Lung (tissue), 12 donors: ENCODE measurements around the gene CTNNBL1. TPM values are rescaled to one million over a fixed set of nuclear protein-coding genes. Genes with fewer than 3 reads are reported as not detected.

ENCODE experiments used
- ATAC-seq: fragments of 200-7000 bp; cut with Tn5 transposase; one replicate; pipeline ENCODE4 v1.9.1; 2020; ENCODE audit warnings: moderate number of reproducible peaks; ENCODE audit not compliant: insufficient read depth, low FRiP score
- DNase-seq, 3 donors: peaks; one replicate each; pipeline ENCODE4 v3.0.0-alpha.2; 2013 to 2017
- H3K27ac ChIP-seq, 2 donors: one replicate each; pipeline ENCODE4 v1.5.1; 2013; ENCODE audit warnings: mild to moderate bottlenecking in 2 of 2, moderate library complexity in 2 of 2, control low read depth in 1 of 2, inconsistent platforms in 1 of 2, low read depth in 1 of 2, low read length in 1 of 2
- H3K27me3 ChIP-seq, 3 donors: one replicate each; pipeline ENCODE4 v1.5.1; 2013; ENCODE audit warnings: low read length in 2 of 3; ENCODE audit not compliant: control insufficient read depth in 3 of 3, insufficient read depth in 3 of 3
- H3K36me3 ChIP-seq, 4 donors: one replicate each; pipeline ENCODE4 v1.5.1; 2013; ENCODE audit warnings: low read length in 4 of 4, mild to moderate bottlenecking in 1 of 4, moderate library complexity in 1 of 4; ENCODE audit not compliant: control insufficient read depth in 4 of 4, insufficient read depth in 4 of 4
- H3K4me1 ChIP-seq, 5 donors: one replicate each; pipeline ENCODE4 v1.5.1; 2013; ENCODE audit warnings: low read length in 5 of 5, mild to moderate bottlenecking in 2 of 5, moderate library complexity in 1 of 5; ENCODE audit not compliant: control insufficient read depth in 5 of 5, insufficient read depth in 5 of 5
- H3K4me3 ChIP-seq: one replicate; pipeline ENCODE4 v1.5.1; 2013; ENCODE audit warnings: mild to moderate bottlenecking, control low read depth, moderate library complexity
- H3K9ac ChIP-seq, 2 donors: one replicate each; pipeline ENCODE4 v1.5.1; 2013; ENCODE audit warnings: low read length in 2 of 2, control low read depth in 1 of 2; ENCODE audit not compliant: insufficient read depth in 1 of 2
- H3K9me3 ChIP-seq, 4 donors: one replicate each; pipeline ENCODE4 v1.5.1; 2013; ENCODE audit warnings: low read length in 3 of 4, mild to moderate bottlenecking in 1 of 4, moderate library complexity in 1 of 4; ENCODE audit not compliant: control insufficient read depth in 4 of 4, insufficient read depth in 3 of 4
- CTCF ChIP-seq: IDR thresholded peaks from 2 replicates; pipeline ENCODE4 v1.5.1; 2012; ENCODE audit warnings: mild to moderate bottlenecking; ENCODE audit errors: control extremely low read depth, extremely low read depth
- WGBS, 2 donors: extraction: QIAGEN DNeasy Blood & Tissue Kit; methylation state at CpG; one replicate each; pipeline ENCODE4 v1.1.7; 2013; 5-methylcytosine and 5-hydroxymethylcytosine counted together
- polyA plus RNA-seq, 2 donors: library from polyadenylated mRNA; stranded (reverse); fragments of 200-250 nt; gene quantifications; one replicate each; pipeline ENCODE4 v1.2.1, GENCODE V29; 2013
- total RNA-seq, 2 donors: library from RNA; depleted of rRNA in 1 of 2; stranded (reverse); fragments of >200 nt in 1 of 2; gene quantifications; one replicate each; pipeline ENCODE4 v1.2.1, GENCODE V29; 2014 to 2021
- donor health status: control.
- donor health status: control.
- donor health status: Bipolar disorder and iron deficiency.
- donor health status: healthy.
- donor health status: DM: yes; HTN: yes; CAD: no.

The CTNNBL1 gene
- total and polyA plus RNA-seq, 4 donors: 38.9 to 53.1 (median 49.2) TPM

DNA sequence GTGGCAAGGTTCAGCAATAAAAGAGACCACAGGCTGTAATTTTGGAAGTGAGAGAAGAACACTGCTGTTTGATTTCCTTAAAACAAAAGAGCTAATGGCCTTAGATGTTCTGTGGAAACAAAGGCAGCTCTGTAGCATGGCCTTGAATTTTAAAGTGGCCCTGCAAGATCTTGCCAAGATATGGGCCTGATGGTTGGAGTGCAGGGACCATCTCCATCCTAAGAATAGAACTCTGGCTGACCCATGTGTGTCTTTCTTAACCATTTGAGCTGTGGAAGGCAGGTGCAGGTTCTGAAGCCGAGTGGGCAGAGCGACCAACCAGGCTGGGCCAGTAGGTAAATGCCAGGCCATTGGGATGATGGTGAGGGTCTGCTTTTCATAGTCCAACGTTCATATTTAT lies 135.3 kb downstream of the CTNNBL1 start:
- no peak overlapping the region for H3K9ac ChIP-seq
- H3K9me3 ChIP-seq: no peaks in the 10 kb centered on the region
- no peak overlapping the region for H3K27ac ChIP-seq
- 95 to 98% methylated on average over 3 of the region's 3 CpGs for WGBS, 2 donors
- ATAC-seq (no peak), DNase-seq (no peak)
- H3K27me3 ChIP-seq: no peaks in the 10 kb centered on the region
- H3K36me3 ChIP-seq: peaks cover 0 to 2% (median 0%) of the 10 kb centered on the region in 4 donors
- no peaks in the 10 kb centered on the region for H3K4me1 ChIP-seq
- H3K4me3 ChIP-seq: no peak overlapping the region
- TF ChIP-seq CTCF: no peak

GRCh38 chr20:37833221-37833896 lies 139.5 kb downstream of the CTNNBL1 start:
- DNase-seq (no peak), ATAC-seq (no peak)
- Histone ChIP-seq H3K27me3 (no peaks in the 10 kb centered on the region), H3K36me3 (peaks cover 0 to 2% (median 0%) of the 10 kb centered on the region in 4 donors), H3K4me3 (no peak overlapping the region), H3K27ac (no peak overlapping the region), H3K4me1 (no peaks in the 10 kb centered on the region), H3K9ac (no peak overlapping the region), H3K9me3 (no peaks in the 10 kb centered on the region)
- 92 to 97% methylated on average over 8 of the region's 8 CpGs for WGBS, 2 donors
- TF ChIP-seq CTCF: no peak

DNA sequence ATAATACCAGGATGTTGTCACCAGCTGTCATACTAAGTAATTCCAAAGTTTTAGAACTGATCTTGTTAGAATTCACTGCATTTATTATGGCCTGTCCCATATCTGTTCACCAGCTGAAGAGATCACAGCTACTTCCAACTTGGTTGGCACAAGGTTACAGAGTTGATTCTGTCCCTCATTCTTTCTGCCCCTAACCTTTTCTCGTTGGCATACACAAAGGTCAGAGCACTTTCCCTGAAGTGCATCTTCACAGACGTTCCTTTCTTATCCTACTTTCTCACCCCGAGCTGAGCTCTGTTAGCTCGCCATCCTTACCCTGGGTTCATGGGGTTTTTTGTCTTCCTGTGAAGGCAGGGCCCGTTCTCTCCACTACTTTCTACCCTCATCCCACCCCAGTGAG lies 143.1 kb downstream of the CTNNBL1 start:
- peaks cover 0 to 9% (median 0%) of the 10 kb centered on the region in 5 donors for H3K4me1 ChIP-seq
- no peak for DNase-seq
- TF ChIP-seq CTCF: no peak

DNA sequence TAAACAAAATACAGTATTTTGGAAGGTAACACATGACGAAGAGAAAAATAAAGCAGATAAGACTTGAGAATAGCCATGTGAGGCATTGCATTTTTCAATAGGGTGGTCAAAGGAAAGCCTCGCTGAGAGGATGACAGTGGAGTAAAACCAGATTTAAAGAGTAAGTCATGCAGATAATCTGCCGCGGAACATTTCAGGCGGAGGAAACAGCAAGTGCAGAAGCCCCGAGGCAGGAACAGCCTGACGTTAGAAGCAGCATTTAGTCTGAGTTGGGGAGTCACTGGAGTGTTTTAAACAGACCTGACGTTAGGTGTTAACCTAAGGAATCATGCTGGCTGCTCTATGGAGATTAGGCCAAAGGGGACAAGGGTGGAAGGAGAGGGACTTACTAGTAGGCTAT lies 144.1 kb downstream of the CTNNBL1 start:
- ATAC-seq (no peak), DNase-seq (no peak)
- Histone ChIP-seq H3K9ac (no peak overlapping the region), H3K27me3 (no peaks in the 10 kb centered on the region), H3K4me1 (peaks cover 0 to 9% (median 5%) of the 10 kb centered on the region in 5 donors), H3K4me3 (no peak overlapping the region), H3K9me3 (no peaks in the 10 kb centered on the region), H3K27ac (no peak overlapping the region), H3K36me3 (peaks cover 5 to 17% (median 8%) of the 10 kb centered on the region in 4 donors)
- no peak for TF ChIP-seq CTCF
- 94% methylated on average over 8 of the region's 8 CpGs for WGBS, 2 donors

More for the DNA sequence above, 143.1 kb downstream of the CTNNBL1 start:
- H3K27ac ChIP-seq: no peak overlapping the region
- no peak overlapping the region for H3K9ac ChIP-seq
- H3K36me3 ChIP-seq: peaks cover 0 to 9% (median 3%) of the 10 kb centered on the region in 4 donors
- no peaks in the 10 kb centered on the region for H3K27me3 ChIP-seq
- 65 to 82% methylated on average over 5 of the region's 5 CpGs for WGBS, 2 donors
- H3K4me3 ChIP-seq: no peak overlapping the region
- ATAC-seq: no peak
- H3K9me3 ChIP-seq: no peaks in the 10 kb centered on the region
